Fibroblast of lung (primary cell): Measurements from ENCODE around the gene SYNE1. TPM values are rescaled to one million over a fixed set of nuclear protein-coding genes. Genes with fewer than 3 reads are reported as not detected.

Experiments
- DNase-seq, 2 donors: peaks; one replicate each; pipeline versions ENCODE4 v3.0.0 to v3.0.0-alpha.2; 2010; ENCODE audit warnings: low read depth in 2 of 2
- H2AFZ ChIP-seq: 2 replicates; pipeline ENCODE4 v1.5.1; 2012; ENCODE audit warnings: low read length, control low read depth, inconsistent platforms
- H3K27ac ChIP-seq: 2 replicates; pipeline ENCODE4 v1.5.1; 2011; ENCODE audit warnings: low read length, control low read depth; ENCODE audit not compliant: insufficient read depth
- H3K27me3 ChIP-seq: 2 replicates; pipeline ENCODE4 v1.5.1; 2011; ENCODE audit warnings: mild to moderate bottlenecking, low read length; ENCODE audit not compliant: control insufficient read depth, insufficient read depth
- H3K36me3 ChIP-seq: 2 replicates; pipeline ENCODE4 v1.5.1; 2011; ENCODE audit warnings: low read length; ENCODE audit not compliant: control insufficient read depth, insufficient read depth
- H3K4me1 ChIP-seq: 2 replicates; pipeline ENCODE4 v1.5.1; 2011; ENCODE audit warnings: low read length; ENCODE audit not compliant: control insufficient read depth, insufficient read depth; ENCODE audit errors: extremely low read depth
- H3K4me2 ChIP-seq: 2 replicates; pipeline ENCODE4 v1.5.1; 2011; ENCODE audit warnings: low read length, control low read depth; ENCODE audit not compliant: insufficient read depth; ENCODE audit errors: extremely low read depth
- H3K4me3 ChIP-seq, 4 experiments: fragments of 200-600 bp in 1 of 4; sonication (generic) in 1 of 4; replicated peaks in 1 of 4; 2 replicates each; pipeline ENCODE4 v1.5.1; 2011 to 2016; ENCODE audit warnings: low read length in 4 of 4, low read depth in 3 of 4, mild to moderate bottlenecking in 3 of 4, control low read depth in 2 of 4, inconsistent platforms in 1 of 4, mixed read lengths in 1 of 4; ENCODE audit not compliant: insufficient read depth in 1 of 4; ENCODE audit errors: control extremely low read depth in 1 of 4
- H3K79me2 ChIP-seq: 2 replicates; pipeline ENCODE4 v1.5.1; 2012; ENCODE audit warnings: mild to moderate bottlenecking, low read length, inconsistent platforms; ENCODE audit not compliant: control insufficient read depth, insufficient read depth
- H3K9ac ChIP-seq: 2 replicates; pipeline ENCODE4 v1.5.1; 2011; ENCODE audit warnings: mild to moderate bottlenecking, low read length, control low read depth; ENCODE audit not compliant: insufficient read depth
- H3K9me3 ChIP-seq: 2 replicates; pipeline ENCODE4 v1.5.1; 2012; ENCODE audit warnings: low read depth, low read length; ENCODE audit not compliant: control insufficient read depth, insufficient read depth
- H4K20me1 ChIP-seq: 2 replicates; pipeline ENCODE4 v1.5.1; 2011; ENCODE audit warnings: low read length; ENCODE audit not compliant: control insufficient read depth, insufficient read depth; ENCODE audit errors: extremely low read depth
- EZH2 ChIP-seq: IDR thresholded peaks from 2 replicates; pipeline ENCODE4 v1.5.1; 2012; ENCODE audit warnings: low read length, control low read depth, mild to moderate bottlenecking; ENCODE audit errors: missing control alignments
- polyA plus RNA-seq, 2 donors: library from polyadenylated mRNA; depleted of rRNA in 1 of 2; stranded (reverse) in 1 of 2; unstranded in 1 of 2; fragments of >200 nt; gene quantifications; 2 replicates each; pipeline ENCODE4 v1.2.1, GENCODE V29; 2011 to 2012; ENCODE audit warnings: missing spikeins in 1 of 2
- total RNA-seq: library from RNA; depleted of rRNA; stranded (reverse); fragments of >200 nt; gene quantifications from 2 replicates; pipeline ENCODE4 v1.2.1, GENCODE V29; 2014
- TF ChIP-seq, protein P1 (sequence below), 2 donors: IDR thresholded peaks in 1 of 2; conservative IDR thresholded peaks in 1 of 2; 1 replicate in 1 of 2; 2 replicates in 1 of 2; pipeline ENCODE4 v1.5.1; 2011 to 2012; ENCODE audit warnings: low read length in 2 of 2, control low read depth in 1 of 2, inconsistent platforms in 1 of 2, low read depth in 1 of 2, mild to moderate bottlenecking in 1 of 2

Gene SYNE1
- total and polyA plus RNA-seq, 2 donors (not counting 1 experiment from before 2014, with no cell fraction given): 21.7 to 219 TPM

DNA sequence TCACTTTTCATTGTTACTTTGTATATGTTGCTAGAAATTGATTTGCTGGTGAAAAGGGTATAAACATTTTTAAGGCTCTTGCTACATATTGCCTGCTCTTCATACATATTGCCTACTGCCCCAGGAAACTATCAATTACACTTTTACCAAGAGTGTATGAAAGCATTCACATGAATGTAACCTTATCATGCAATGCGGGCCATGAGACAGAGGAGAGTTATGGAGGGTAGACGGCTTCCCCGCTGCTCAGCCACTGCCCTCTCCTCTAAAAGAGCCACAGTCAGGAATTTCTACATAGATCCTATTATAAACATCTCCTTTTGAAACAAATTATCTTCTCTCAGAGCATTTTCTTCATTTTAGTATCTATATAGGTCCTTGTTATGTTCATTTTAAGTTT lies 565.3 kb downstream of the SYNE1 start:
- no peaks in the 10 kb centered on the region for H3K36me3 ChIP-seq
- H3K9me3 ChIP-seq: no peaks in the 10 kb centered on the region
- no peaks in the 10 kb centered on the region for H3K27me3 ChIP-seq
- TF ChIP-seq, protein P1, sequence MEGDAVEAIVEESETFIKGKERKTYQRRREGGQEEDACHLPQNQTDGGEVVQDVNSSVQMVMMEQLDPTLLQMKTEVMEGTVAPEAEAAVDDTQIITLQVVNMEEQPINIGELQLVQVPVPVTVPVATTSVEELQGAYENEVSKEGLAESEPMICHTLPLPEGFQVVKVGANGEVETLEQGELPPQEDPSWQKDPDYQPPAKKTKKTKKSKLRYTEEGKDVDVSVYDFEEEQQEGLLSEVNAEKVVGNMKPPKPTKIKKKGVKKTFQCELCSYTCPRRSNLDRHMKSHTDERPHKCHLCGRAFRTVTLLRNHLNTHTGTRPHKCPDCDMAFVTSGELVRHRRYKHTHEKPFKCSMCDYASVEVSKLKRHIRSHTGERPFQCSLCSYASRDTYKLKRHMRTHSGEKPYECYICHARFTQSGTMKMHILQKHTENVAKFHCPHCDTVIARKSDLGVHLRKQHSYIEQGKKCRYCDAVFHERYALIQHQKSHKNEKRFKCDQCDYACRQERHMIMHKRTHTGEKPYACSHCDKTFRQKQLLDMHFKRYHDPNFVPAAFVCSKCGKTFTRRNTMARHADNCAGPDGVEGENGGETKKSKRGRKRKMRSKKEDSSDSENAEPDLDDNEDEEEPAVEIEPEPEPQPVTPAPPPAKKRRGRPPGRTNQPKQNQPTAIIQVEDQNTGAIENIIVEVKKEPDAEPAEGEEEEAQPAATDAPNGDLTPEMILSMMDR (conservative IDR thresholded peaks at IDR 0.05 in 1 of 2, IDR thresholded peaks at IDR 0.05 in 1 of 2; ENCODE audit: low read depth in 1 of 2, low read length in 2 of 2): no peak
- TF ChIP-seq EZH2: no peak
- H3K4me2 ChIP-seq: no peak overlapping the region
- H3K4me1 ChIP-seq: no peaks in the 10 kb centered on the region
- DNase-seq: no peak
- H3K4me3 ChIP-seq: no peak overlapping the region
- no peaks in the 10 kb centered on the region for H3K79me2 ChIP-seq
- H3K9ac ChIP-seq: no peak overlapping the region
- no peak overlapping the region for H3K27ac ChIP-seq
- no peaks in the 10 kb centered on the region for H4K20me1 ChIP-seq
- H2AFZ ChIP-seq: no peak overlapping the region

Other genes starting within 250 kb of the SYNE1 start
- gene MYCT1, start 60.5 kb upstream of the SYNE1 start, total RNA-seq: under 0.01 TPM in 1 of 2 replicates, not detected in the other
- 0.08 TPM in 1 of 2 replicates, not detected in the other for gene MYCT1, start 60.5 kb upstream of the SYNE1 start, polyA plus RNA-seq
- gene VIP, start 113.4 kb upstream of the SYNE1 start, total RNA-seq: not detected in 2 replicates
- gene VIP, start 113.4 kb upstream of the SYNE1 start, polyA plus RNA-seq: not detected in 2 replicates